GM06990 (cell line): ENCODE measurements around the gene ILDR2.

ENCODE experiments used
- DNase-seq: peaks from one replicate; pipeline ENCODE4 v3.0.0-alpha.2; 2011; ENCODE audit not compliant: insufficient read length; ENCODE audit errors: extremely low read depth
- H3K27me3 ChIP-seq: replicated peaks from 2 replicates; pipeline ENCODE4 v1.6.0; 2011; ENCODE audit warnings: low read length; ENCODE audit not compliant: control insufficient read depth, insufficient read depth
- H3K36me3 ChIP-seq: 2 replicates; pipeline ENCODE4 v1.5.1; 2011; ENCODE audit warnings: low read length; ENCODE audit not compliant: control insufficient read depth, insufficient read depth
- H3K4me3 ChIP-seq: replicated peaks from 2 replicates; pipeline ENCODE4 v1.5.1; 2011; ENCODE audit warnings: low read depth, mild to moderate bottlenecking, control low read depth, low read length
- TF ChIP-seq, protein P1 (sequence below): IDR thresholded peaks from 2 replicates; pipeline ENCODE4 v1.5.1; 2011; ENCODE audit warnings: low read length, control low read depth, mild to moderate bottlenecking, inconsistent platforms; ENCODE audit not compliant: insufficient read depth, poor library complexity, severe bottlenecking

The ILDR2 gene

GRCh38 chr1:166951050-166951449 is 24.3 kb downstream of the ILDR2 start:
- no peak overlapping the region for H3K4me3 ChIP-seq
- TF ChIP-seq, protein P1, sequence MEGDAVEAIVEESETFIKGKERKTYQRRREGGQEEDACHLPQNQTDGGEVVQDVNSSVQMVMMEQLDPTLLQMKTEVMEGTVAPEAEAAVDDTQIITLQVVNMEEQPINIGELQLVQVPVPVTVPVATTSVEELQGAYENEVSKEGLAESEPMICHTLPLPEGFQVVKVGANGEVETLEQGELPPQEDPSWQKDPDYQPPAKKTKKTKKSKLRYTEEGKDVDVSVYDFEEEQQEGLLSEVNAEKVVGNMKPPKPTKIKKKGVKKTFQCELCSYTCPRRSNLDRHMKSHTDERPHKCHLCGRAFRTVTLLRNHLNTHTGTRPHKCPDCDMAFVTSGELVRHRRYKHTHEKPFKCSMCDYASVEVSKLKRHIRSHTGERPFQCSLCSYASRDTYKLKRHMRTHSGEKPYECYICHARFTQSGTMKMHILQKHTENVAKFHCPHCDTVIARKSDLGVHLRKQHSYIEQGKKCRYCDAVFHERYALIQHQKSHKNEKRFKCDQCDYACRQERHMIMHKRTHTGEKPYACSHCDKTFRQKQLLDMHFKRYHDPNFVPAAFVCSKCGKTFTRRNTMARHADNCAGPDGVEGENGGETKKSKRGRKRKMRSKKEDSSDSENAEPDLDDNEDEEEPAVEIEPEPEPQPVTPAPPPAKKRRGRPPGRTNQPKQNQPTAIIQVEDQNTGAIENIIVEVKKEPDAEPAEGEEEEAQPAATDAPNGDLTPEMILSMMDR = no peak
- DNase-seq = no peak
- H3K36me3 ChIP-seq = no peaks in the 10 kb centered on the region
- no peaks in the 10 kb centered on the region; the same call in 1 of the 2 replicates for H3K27me3 ChIP-seq

GRCh38 chr1:166950156-166950555 is 25.2 kb downstream of the ILDR2 start:
- TF ChIP-seq, protein P1 = no peak
- no peaks in the 10 kb centered on the region; the same call in 1 of the 2 replicates for H3K27me3 ChIP-seq
- no peaks in the 10 kb centered on the region for H3K36me3 ChIP-seq
- no peak for DNase-seq
- H3K4me3 ChIP-seq = no peak overlapping the region

DNA sequence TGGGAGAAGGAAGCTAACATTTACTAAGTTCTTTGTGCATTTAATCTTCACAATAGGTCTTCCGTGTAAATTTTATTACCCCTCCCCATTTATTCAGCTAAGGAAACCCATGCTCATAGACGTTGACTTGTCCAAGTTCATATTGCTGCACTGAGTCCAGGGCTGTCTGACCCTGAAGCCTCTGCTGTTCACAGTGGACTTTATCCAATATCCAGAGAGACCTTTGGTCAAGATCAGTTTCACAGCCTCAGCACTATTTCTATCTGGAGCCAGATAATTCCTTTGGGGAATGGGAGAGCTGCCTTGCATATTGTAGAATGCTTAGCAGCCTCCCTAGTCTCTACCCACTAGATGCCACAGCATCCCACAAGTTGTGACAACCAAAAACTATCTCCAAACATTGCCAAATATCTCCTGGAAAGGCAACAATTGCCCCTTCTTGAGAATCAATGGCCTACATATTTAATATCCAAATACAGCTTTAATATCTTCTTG is 26.4 kb downstream of the ILDR2 start:
- Histone ChIP-seq H3K36me3 (no peaks in the 10 kb centered on the region), H3K4me3 (no peak overlapping the region), H3K27me3 (no peaks in the 10 kb centered on the region; the same call in none of the 2 replicates)
- no peak for DNase-seq
- TF ChIP-seq, protein P1 = no peak

- H3K4me3 ChIP-seq = no peak overlapping the region
- TF ChIP-seq, protein P1 = no peak
- peak; percentile 9 for DNase-seq
- H3K27me3 ChIP-seq = no peaks in the 10 kb centered on the region; the same call in none of the 2 replicates
- H3K36me3 ChIP-seq = no peaks in the 10 kb centered on the region
Observed at GRCh38 chr1:166947398-166948043, 27.8 kb downstream of the ILDR2 start.

DNA sequence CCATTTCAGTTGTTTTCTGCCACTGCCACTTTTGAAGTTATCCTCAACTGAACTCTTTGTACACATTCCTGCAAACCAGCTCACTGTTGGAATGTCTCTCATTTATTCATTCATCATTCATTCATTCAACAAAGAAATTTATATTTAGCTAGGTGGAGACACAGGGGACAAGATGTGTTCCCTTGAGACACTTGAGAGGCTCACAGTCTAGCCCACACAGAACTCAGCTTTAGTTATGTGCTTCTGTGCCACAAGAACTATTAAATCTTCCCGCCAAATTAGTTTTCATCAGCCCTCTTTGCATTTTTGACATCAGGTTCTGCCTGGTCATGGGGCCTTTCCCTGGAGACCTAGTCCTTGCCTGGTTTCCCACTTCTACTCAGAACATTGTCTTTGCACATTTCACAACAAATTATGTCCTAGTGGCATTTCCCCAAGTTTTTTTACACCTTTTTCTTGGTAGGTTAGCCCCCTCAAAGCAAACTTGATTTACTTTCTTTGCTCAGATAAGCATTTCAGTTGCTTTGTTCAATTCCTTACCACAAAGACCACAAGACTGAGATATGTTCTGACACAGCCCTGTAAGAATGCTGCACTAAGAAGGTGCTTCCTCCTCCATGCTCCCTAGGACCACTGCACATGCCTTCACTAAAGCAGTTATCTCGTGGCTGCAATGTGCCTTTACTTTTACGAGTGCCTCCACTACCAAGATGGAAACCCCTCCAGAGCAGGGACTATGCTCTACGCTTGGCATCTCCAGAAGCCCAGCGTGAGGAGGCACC is 31.0 kb downstream of the ILDR2 start:
- Histone ChIP-seq H3K36me3 (no peaks in the 10 kb centered on the region), H3K4me3 (no peak overlapping the region), H3K27me3 (no peaks in the 10 kb centered on the region; the same call in none of the 2 replicates)
- no peak for DNase-seq
- TF ChIP-seq, protein P1 = no peak
